Esophagus squamous epithelium (tissue), 4 donors: ENCODE measurements around the gene DPH7.

Experiments
- POLR2A ChIP-seq, 4 donors: fragments of 450-650 bp; IDR thresholded peaks; one replicate each; pipeline ENCODE4 v1.6.1; 2017; ENCODE audit warnings: antibody characterized with exemption in 4 of 4, mild to moderate bottlenecking in 4 of 4, moderate library complexity in 3 of 4
- TF ChIP-seq, protein P1 (sequence below), 6 experiments: fragments of 450-650 bp in 4 of 6; fragments of 200-600 bp in 2 of 6; sonication (generic) in 2 of 6; IDR thresholded peaks; one replicate each; pipeline ENCODE4 v1.5.1; 2016 to 2019; ENCODE audit warnings: antibody characterized with exemption in 6 of 6, mild to moderate bottlenecking in 4 of 6, moderate library complexity in 4 of 6

DNA sequence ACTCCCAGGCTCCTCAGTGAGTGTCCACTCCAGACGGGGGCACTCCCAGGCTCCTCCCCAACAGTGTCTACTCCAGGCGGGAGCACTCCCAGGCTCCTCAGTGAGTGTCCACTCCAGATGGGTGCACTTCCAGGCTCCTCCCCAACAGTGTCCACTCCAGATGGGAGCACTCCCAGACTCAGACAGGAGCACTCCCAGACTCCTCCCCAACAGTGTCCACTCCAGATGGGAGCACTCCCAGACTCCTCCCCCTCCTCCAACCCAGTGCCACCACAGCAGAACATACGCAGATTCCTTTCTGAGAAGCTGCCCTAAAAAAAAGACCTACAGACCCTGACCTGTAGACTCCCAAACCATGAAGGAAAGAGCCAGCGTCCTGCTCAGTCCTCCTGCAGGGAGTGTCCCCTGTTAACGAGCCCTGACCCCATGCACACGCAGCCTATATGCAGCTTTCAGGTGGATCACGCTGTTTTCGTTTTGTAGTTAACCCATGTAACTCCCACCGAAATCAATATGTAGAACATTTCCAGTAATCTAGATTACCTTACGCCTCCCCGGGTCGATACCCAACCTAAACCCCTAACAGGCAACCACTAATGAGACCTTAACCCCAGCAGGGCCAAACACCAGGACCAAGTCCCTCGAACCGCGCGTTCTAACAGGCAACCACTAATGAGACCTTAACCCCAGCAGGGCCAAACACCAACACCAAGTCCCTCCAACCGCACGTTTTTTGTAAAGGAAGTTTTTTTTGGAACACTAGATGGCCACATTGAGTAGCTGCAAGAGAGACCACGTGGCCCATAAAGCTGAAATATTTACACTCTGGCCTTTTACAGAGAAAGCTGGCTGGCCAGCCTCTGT lies 44.2 kb downstream of the DPH7 start:
- TF ChIP-seq, protein P1, sequence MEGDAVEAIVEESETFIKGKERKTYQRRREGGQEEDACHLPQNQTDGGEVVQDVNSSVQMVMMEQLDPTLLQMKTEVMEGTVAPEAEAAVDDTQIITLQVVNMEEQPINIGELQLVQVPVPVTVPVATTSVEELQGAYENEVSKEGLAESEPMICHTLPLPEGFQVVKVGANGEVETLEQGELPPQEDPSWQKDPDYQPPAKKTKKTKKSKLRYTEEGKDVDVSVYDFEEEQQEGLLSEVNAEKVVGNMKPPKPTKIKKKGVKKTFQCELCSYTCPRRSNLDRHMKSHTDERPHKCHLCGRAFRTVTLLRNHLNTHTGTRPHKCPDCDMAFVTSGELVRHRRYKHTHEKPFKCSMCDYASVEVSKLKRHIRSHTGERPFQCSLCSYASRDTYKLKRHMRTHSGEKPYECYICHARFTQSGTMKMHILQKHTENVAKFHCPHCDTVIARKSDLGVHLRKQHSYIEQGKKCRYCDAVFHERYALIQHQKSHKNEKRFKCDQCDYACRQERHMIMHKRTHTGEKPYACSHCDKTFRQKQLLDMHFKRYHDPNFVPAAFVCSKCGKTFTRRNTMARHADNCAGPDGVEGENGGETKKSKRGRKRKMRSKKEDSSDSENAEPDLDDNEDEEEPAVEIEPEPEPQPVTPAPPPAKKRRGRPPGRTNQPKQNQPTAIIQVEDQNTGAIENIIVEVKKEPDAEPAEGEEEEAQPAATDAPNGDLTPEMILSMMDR (IDR thresholded peaks at IDR 0.05) = peak; percentile 48 to 68 (median 58)
- TF ChIP-seq POLR2A (IDR thresholded peaks at IDR 0.05) = no peak
